ENCODE measurements around the gene TUBB4A.

TUBB4A gene

GRCh38 chr19:6516018-6516658 lies 14.0 kb upstream of the TUBB4A start:
- Histone ChIP-seq H2AFZ (ENCODE audit: low read length) (no peak overlapping the region), H3K9ac (ENCODE audit: low read length) (peak overlapping the region; percentile 85), H3K9me2 (ENCODE audit: low read depth, low read length) (no peaks in the 10 kb centered on the region), H3K9me3 (ENCODE audit: low read length) (no peaks in the 10 kb centered on the region), H3K27me3 (ENCODE audit: insufficient read depth, low read length) (no peaks in the 10 kb centered on the region), H3K4me2 (ENCODE audit: low read length) (peak overlapping the region; percentile 72), H3K4me3 (ENCODE audit: low read depth, low read length, poor library complexity, severe bottlenecking) (peak overlapping the region; percentile 71), H3K4me1 (ENCODE audit: insufficient read depth, low read length, severe bottlenecking) (peaks cover 43% of the 10 kb centered on the region), H4K20me1 (ENCODE audit: insufficient read depth, low read length) (no peaks in the 10 kb centered on the region), H3K36me3 (ENCODE audit: insufficient read depth, low read length) (no peaks in the 10 kb centered on the region), H3F3A (ENCODE audit: insufficient read depth, low read length) (peaks cover 13% of the 10 kb centered on the region), H3K27ac (ENCODE audit: low read depth, low read length, poor library complexity, severe bottlenecking) (peak overlapping the region; percentile 96), H3K79me2 (ENCODE audit: insufficient read depth, low read length) (no peaks in the 10 kb centered on the region)
- TF ChIP-seq CTCF (IDR thresholded peaks at IDR 0.05; ENCODE audit: low read length) (no peak), EZH2 (IDR thresholded peaks at IDR 0.05; ENCODE audit: borderline replicate concordance, low read length) (no peak)

- no peaks in the 10 kb centered on the region for H3K36me3 ChIP-seq (ENCODE audit: insufficient read depth, low read length)
- no peaks in the 10 kb centered on the region for H4K20me1 ChIP-seq (ENCODE audit: insufficient read depth, low read length)
- H3K79me2 ChIP-seq (ENCODE audit: insufficient read depth, low read length), result no peaks in the 10 kb centered on the region
- H3K27ac ChIP-seq (ENCODE audit: low read depth, low read length, poor library complexity, severe bottlenecking), result peak overlapping the region; percentile 11
- no peak overlapping the region for H3K9ac ChIP-seq (ENCODE audit: low read length)
- peaks cover 13% of the 10 kb centered on the region for H3F3A ChIP-seq (ENCODE audit: insufficient read depth, low read length)
- peaks cover 40% of the 10 kb centered on the region for H3K4me1 ChIP-seq (ENCODE audit: insufficient read depth, low read length, severe bottlenecking)
- H3K9me3 ChIP-seq (ENCODE audit: low read length), result no peaks in the 10 kb centered on the region
- TF ChIP-seq EZH2 (IDR thresholded peaks at IDR 0.05; ENCODE audit: borderline replicate concordance, low read length), result no peak
- TF ChIP-seq CTCF (IDR thresholded peaks at IDR 0.05; ENCODE audit: low read length), result no peak
- H3K4me2 ChIP-seq (ENCODE audit: low read length), result no peak overlapping the region
- no peaks in the 10 kb centered on the region for H3K9me2 ChIP-seq (ENCODE audit: low read depth, low read length)
- H3K27me3 ChIP-seq (ENCODE audit: insufficient read depth, low read length), result no peaks in the 10 kb centered on the region
- no peak overlapping the region for H2AFZ ChIP-seq (ENCODE audit: low read length)
- H3K4me3 ChIP-seq (ENCODE audit: low read depth, low read length, poor library complexity, severe bottlenecking), result no peak overlapping the region
These were observed 12.9 kb upstream of the TUBB4A start for GRCh38 chr19:6514926-6515544.

- Histone ChIP-seq H3K4me1 (ENCODE audit: insufficient read depth, low read length, severe bottlenecking) (peaks cover 36% of the 10 kb centered on the region), H3K27me3 (ENCODE audit: insufficient read depth, low read length) (no peaks in the 10 kb centered on the region), H3K9ac (ENCODE audit: low read length) (no peak overlapping the region), H3K9me2 (ENCODE audit: low read depth, low read length) (no peaks in the 10 kb centered on the region), H3K79me2 (ENCODE audit: insufficient read depth, low read length) (no peaks in the 10 kb centered on the region), H4K20me1 (ENCODE audit: insufficient read depth, low read length) (no peaks in the 10 kb centered on the region), H3K9me3 (ENCODE audit: low read length) (no peaks in the 10 kb centered on the region), H3K4me3 (ENCODE audit: low read depth, low read length, poor library complexity, severe bottlenecking) (no peak overlapping the region), H3K27ac (ENCODE audit: low read depth, low read length, poor library complexity, severe bottlenecking) (no peak overlapping the region), H3K4me2 (ENCODE audit: low read length) (no peak overlapping the region), H3F3A (ENCODE audit: insufficient read depth, low read length) (peaks cover 13% of the 10 kb centered on the region), H3K36me3 (ENCODE audit: insufficient read depth, low read length) (no peaks in the 10 kb centered on the region), H2AFZ (ENCODE audit: low read length) (no peak overlapping the region)
- TF ChIP-seq CTCF (IDR thresholded peaks at IDR 0.05; ENCODE audit: low read length) (no peak), EZH2 (IDR thresholded peaks at IDR 0.05; ENCODE audit: borderline replicate concordance, low read length) (no peak)
These were observed 12.0 kb upstream of the TUBB4A start for GRCh38 chr19:6514089-6514488.
